ENCODE measurements around the gene ARHGEF3.

ARHGEF3 gene

DNA sequence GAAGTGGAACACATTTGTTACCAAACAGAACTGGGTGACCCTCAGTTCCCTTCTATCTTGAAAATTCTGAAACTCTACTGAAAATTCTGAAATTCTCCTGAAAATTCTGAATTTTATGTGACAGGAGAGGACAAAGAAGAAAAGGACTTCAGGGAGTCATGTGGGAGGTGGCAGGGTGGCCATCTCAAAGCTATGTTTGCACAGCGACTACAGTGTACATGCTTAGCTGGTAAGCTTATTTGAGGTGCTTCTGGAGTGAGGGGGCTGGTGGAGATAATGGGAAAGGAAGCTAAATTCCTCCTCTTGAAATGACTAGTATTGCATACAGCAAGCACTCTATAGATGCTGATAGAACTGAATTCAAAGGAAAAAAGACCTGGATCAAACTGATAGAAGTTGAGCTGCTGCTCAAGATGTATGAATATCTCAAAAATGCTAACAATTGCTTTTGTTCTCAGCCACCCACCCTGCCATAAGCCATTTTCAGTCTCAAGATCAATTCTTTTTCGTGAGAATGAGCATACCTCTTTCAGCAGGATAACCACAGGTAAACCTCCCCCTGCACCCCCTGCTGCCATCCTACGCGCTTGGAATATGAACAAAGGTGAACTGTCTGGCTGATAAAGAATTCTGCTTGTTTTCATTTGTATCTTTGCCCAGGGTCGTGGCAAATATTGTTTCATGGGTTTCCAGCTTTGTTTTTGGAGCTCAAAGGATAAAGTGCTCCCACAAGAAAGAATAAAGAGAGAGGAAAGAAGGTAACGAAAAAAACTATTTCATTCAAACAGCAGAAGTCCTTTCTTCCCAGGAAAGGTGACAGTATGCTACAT lies 16.6 kb upstream of the ARHGEF3 start:
- Histone ChIP-seq H3K27me3 (ENCODE audit: insufficient read depth, low read length, poor library complexity) (no peaks in the 10 kb centered on the region), H2AK5ac (ENCODE audit: low read length) (no peak overlapping the region), H3K79me2 (ENCODE audit: control insufficient read depth, insufficient read depth, low read length) (no peaks in the 10 kb centered on the region), H3K9ac (ENCODE audit: low read length) (no peak overlapping the region), H3K4me3 (ENCODE audit: low read length) (no peak overlapping the region), H4K8ac (ENCODE audit: low read depth, low read length) (no peak overlapping the region), H3K56ac (ENCODE audit: low read length) (no peak overlapping the region), H3K27ac (ENCODE audit: low read depth, low read length) (no peak overlapping the region), H2BK120ac (ENCODE audit: low read depth, low read length) (no peak overlapping the region), H2BK5ac (ENCODE audit: low read length) (no peak overlapping the region), H3K79me1 (ENCODE audit: low read length) (no peaks in the 10 kb centered on the region), H3K4ac (ENCODE audit: low read depth, low read length) (no peak overlapping the region), H3K18ac (ENCODE audit: low read length) (no peak overlapping the region), H4K5ac (ENCODE audit: low read length) (no peak overlapping the region), H3K36me3 (ENCODE audit: control insufficient read depth, insufficient read depth, low read length) (no peaks in the 10 kb centered on the region), H3K4me2 (ENCODE audit: low read length) (no peak overlapping the region), H2BK15ac (replicated peaks; ENCODE audit: low read depth) (no peak overlapping the region), H3K4me1 (ENCODE audit: control insufficient read depth, low read depth, low read length) (peaks cover 2% of the 10 kb centered on the region), H3K23ac (ENCODE audit: low read length) (no peak overlapping the region)
- no CpG with 5 or more reads among the region's 6 CpGs for WGBS (ENCODE audit: extremely low coverage, insufficient coverage, low lambda C conversion rate)
- DNase-seq, result no peak

DNA sequence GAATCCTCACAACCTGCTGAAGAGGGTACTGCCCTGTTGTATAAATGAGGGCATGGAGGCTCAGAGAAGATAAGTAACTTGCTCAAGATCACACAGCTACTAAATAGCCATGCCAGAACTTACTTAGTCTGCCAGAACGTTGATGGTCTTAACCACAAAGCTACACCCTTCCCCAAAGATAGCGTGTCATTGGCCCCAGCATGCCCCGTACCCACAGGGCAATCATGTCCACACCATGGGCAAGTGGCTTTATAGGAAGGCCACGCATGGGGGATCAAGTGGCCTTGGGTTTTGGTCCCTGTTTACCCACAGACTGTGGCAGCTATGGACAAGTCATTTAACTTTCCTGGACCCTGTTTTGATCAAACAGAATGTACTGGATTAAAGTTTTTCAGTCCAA lies 15.9 kb upstream of the ARHGEF3 start:
- Histone ChIP-seq H3K4me1 (ENCODE audit: control insufficient read depth, low read depth, low read length) (no peaks in the 10 kb centered on the region), H3K4me3 (ENCODE audit: low read length) (no peak overlapping the region), H3K79me2 (ENCODE audit: control insufficient read depth, insufficient read depth, low read length) (no peaks in the 10 kb centered on the region), H2BK5ac (ENCODE audit: low read length) (no peak overlapping the region), H3K27me3 (ENCODE audit: insufficient read depth, low read length, poor library complexity) (no peaks in the 10 kb centered on the region), H3K79me1 (ENCODE audit: low read length) (no peaks in the 10 kb centered on the region), H3K4ac (ENCODE audit: low read depth, low read length) (no peak overlapping the region), H2BK15ac (replicated peaks; ENCODE audit: low read depth) (no peak overlapping the region), H3K56ac (ENCODE audit: low read length) (no peak overlapping the region), H3K9ac (ENCODE audit: low read length) (no peak overlapping the region), H3K36me3 (ENCODE audit: control insufficient read depth, insufficient read depth, low read length) (no peaks in the 10 kb centered on the region), H3K18ac (ENCODE audit: low read length) (no peak overlapping the region), H2BK120ac (ENCODE audit: low read depth, low read length) (no peak overlapping the region), H3K23ac (ENCODE audit: low read length) (no peak overlapping the region), H4K8ac (ENCODE audit: low read depth, low read length) (no peak overlapping the region), H3K27ac (ENCODE audit: low read depth, low read length) (no peak overlapping the region), H2AK5ac (ENCODE audit: low read length) (no peak overlapping the region), H4K5ac (ENCODE audit: low read length) (no peak overlapping the region), H3K4me2 (ENCODE audit: low read length) (no peak overlapping the region)
- no peak for DNase-seq
- WGBS (ENCODE audit: extremely low coverage, insufficient coverage, low lambda C conversion rate), result no CpG with 5 or more reads among the region's 4 CpGs

DNA sequence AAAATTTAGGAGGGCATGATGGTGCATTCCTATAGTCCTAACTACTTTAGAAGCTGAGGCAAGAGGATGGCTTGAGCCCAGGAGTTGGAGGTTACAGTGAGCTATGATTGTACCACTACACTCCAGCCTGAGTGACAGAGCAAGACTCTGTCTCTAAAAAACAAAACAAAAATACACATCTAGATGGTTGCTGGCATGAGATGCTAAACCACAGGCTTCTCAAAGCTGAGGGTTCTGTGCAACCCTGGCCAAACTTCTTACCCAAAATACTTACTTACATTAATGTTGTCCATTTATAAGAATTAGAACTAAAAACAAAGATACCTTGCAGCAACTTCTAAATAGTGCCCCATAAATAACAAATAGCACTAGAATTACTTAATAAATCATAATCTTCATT lies 14.3 kb upstream of the ARHGEF3 start:
- Histone ChIP-seq H3K4me1 (ENCODE audit: control insufficient read depth, low read depth, low read length) (no peaks in the 10 kb centered on the region), H3K36me3 (ENCODE audit: control insufficient read depth, insufficient read depth, low read length) (no peaks in the 10 kb centered on the region), H3K18ac (ENCODE audit: low read length) (no peak overlapping the region), H3K56ac (ENCODE audit: low read length) (no peak overlapping the region), H4K5ac (ENCODE audit: low read length) (no peak overlapping the region), H3K27ac (ENCODE audit: low read depth, low read length) (no peak overlapping the region), H3K4me2 (ENCODE audit: low read length) (no peak overlapping the region), H3K23ac (ENCODE audit: low read length) (no peak overlapping the region), H3K9ac (ENCODE audit: low read length) (no peak overlapping the region), H3K27me3 (ENCODE audit: insufficient read depth, low read length, poor library complexity) (no peaks in the 10 kb centered on the region), H2AK5ac (ENCODE audit: low read length) (no peak overlapping the region), H3K4me3 (ENCODE audit: low read length) (no peak overlapping the region), H3K79me1 (ENCODE audit: low read length) (no peaks in the 10 kb centered on the region), H2BK15ac (replicated peaks; ENCODE audit: low read depth) (no peak overlapping the region), H2BK120ac (ENCODE audit: low read depth, low read length) (no peak overlapping the region), H2BK5ac (ENCODE audit: low read length) (no peak overlapping the region), H3K4ac (ENCODE audit: low read depth, low read length) (no peak overlapping the region), H4K8ac (ENCODE audit: low read depth, low read length) (no peak overlapping the region), H3K79me2 (ENCODE audit: control insufficient read depth, insufficient read depth, low read length) (no peaks in the 10 kb centered on the region)
- DNase-seq, result no peak

DNA sequence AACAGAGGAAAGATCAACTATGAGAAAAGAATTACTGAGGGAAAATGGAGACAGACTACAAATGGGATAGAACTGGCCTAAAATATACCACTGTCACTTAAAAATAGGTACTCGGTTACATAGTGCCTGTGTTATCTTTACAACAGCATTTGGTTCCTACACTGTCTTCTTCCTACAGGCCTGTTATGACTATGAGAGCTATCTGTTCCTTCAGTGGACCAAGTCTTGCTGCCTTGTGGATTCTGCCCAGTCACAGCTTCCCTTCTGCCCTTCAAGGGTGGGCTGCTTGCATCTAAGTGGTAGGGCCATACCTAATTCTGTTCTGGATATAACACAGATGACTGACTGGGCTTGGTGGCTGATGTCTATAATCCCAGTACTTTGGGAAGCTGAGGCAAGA lies 13.8 kb upstream of the ARHGEF3 start:
- Histone ChIP-seq H3K18ac (ENCODE audit: low read length) (no peak overlapping the region), H3K4me3 (ENCODE audit: low read length) (no peak overlapping the region), H3K79me1 (ENCODE audit: low read length) (no peaks in the 10 kb centered on the region), H4K8ac (ENCODE audit: low read depth, low read length) (no peak overlapping the region), H3K4me1 (ENCODE audit: control insufficient read depth, low read depth, low read length) (peaks cover 2% of the 10 kb centered on the region), H3K27ac (ENCODE audit: low read depth, low read length) (no peak overlapping the region), H3K4ac (ENCODE audit: low read depth, low read length) (no peak overlapping the region), H3K56ac (ENCODE audit: low read length) (no peak overlapping the region), H3K79me2 (ENCODE audit: control insufficient read depth, insufficient read depth, low read length) (no peaks in the 10 kb centered on the region), H3K9ac (ENCODE audit: low read length) (no peak overlapping the region), H3K4me2 (ENCODE audit: low read length) (no peak overlapping the region), H2BK5ac (ENCODE audit: low read length) (no peak overlapping the region), H2BK120ac (ENCODE audit: low read depth, low read length) (no peak overlapping the region), H2AK5ac (ENCODE audit: low read length) (no peak overlapping the region), H2BK15ac (replicated peaks; ENCODE audit: low read depth) (no peak overlapping the region), H4K5ac (ENCODE audit: low read length) (no peak overlapping the region), H3K27me3 (ENCODE audit: insufficient read depth, low read length, poor library complexity) (no peaks in the 10 kb centered on the region), H3K23ac (ENCODE audit: low read length) (no peak overlapping the region), H3K36me3 (ENCODE audit: control insufficient read depth, insufficient read depth, low read length) (no peaks in the 10 kb centered on the region)
- no CpG with 5 or more reads among the region's 1 CpG for WGBS (ENCODE audit: extremely low coverage, insufficient coverage, low lambda C conversion rate)
- no peak for DNase-seq

DNA sequence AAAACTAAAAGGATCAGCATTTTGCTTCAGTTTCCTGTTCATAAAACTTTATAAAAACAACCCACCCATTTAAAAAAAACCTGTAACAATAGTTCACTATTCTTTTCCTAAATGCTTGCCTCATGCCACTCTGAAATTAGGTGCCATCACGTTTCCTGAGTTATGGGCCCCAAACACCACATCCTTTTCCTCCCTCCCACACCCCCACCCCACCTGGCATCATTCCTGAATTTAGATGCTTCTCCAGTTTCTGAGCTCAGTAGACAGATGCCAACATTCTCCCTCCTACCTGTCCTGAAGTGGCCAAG lies 11.9 kb upstream of the ARHGEF3 start:
- H3K4me1 ChIP-seq (ENCODE audit: control insufficient read depth, low read depth, low read length), result peaks cover 2% of the 10 kb centered on the region
- H2BK120ac ChIP-seq (ENCODE audit: low read depth, low read length), result no peak overlapping the region
- no CpG with 5 or more reads among the region's 1 CpG for WGBS (ENCODE audit: extremely low coverage, insufficient coverage, low lambda C conversion rate)
- no peak overlapping the region for H3K4ac ChIP-seq (ENCODE audit: low read depth, low read length)
- no peak overlapping the region for H3K23ac ChIP-seq (ENCODE audit: low read length)
- H3K79me1 ChIP-seq (ENCODE audit: low read length), result no peaks in the 10 kb centered on the region
- H3K36me3 ChIP-seq (ENCODE audit: control insufficient read depth, insufficient read depth, low read length), result no peaks in the 10 kb centered on the region
- H2BK5ac ChIP-seq (ENCODE audit: low read length), result no peak overlapping the region
- H3K79me2 ChIP-seq (ENCODE audit: control insufficient read depth, insufficient read depth, low read length), result no peaks in the 10 kb centered on the region
- H2AK5ac ChIP-seq (ENCODE audit: low read length), result no peak overlapping the region
- H4K5ac ChIP-seq (ENCODE audit: low read length), result no peak overlapping the region
- no peak overlapping the region for H3K56ac ChIP-seq (ENCODE audit: low read length)
- H3K4me3 ChIP-seq (ENCODE audit: low read length), result no peak overlapping the region
- H3K27me3 ChIP-seq (ENCODE audit: insufficient read depth, low read length, poor library complexity), result no peaks in the 10 kb centered on the region
- H3K9ac ChIP-seq (ENCODE audit: low read length), result no peak overlapping the region
- H2BK15ac ChIP-seq (replicated peaks; ENCODE audit: low read depth), result no peak overlapping the region
- H3K27ac ChIP-seq (ENCODE audit: low read depth, low read length), result no peak overlapping the region
- no peak overlapping the region for H4K8ac ChIP-seq (ENCODE audit: low read depth, low read length)
- H3K18ac ChIP-seq (ENCODE audit: low read length), result no peak overlapping the region
- no peak overlapping the region for H3K4me2 ChIP-seq (ENCODE audit: low read length)
- no peak for DNase-seq

Measured in mesendoderm (in vitro differentiated cells).